ENCODE measurements around the gene RAB27B.
"Not testable (repeated sequence)": the region's sequence is repeated elsewhere in the genome, so short reads cannot be mapped to it uniquely, and the experiment has no call there.

The RAB27B gene, protein sequence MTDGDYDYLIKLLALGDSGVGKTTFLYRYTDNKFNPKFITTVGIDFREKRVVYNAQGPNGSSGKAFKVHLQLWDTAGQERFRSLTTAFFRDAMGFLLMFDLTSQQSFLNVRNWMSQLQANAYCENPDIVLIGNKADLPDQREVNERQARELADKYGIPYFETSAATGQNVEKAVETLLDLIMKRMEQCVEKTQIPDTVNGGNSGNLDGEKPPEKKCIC

DNA sequence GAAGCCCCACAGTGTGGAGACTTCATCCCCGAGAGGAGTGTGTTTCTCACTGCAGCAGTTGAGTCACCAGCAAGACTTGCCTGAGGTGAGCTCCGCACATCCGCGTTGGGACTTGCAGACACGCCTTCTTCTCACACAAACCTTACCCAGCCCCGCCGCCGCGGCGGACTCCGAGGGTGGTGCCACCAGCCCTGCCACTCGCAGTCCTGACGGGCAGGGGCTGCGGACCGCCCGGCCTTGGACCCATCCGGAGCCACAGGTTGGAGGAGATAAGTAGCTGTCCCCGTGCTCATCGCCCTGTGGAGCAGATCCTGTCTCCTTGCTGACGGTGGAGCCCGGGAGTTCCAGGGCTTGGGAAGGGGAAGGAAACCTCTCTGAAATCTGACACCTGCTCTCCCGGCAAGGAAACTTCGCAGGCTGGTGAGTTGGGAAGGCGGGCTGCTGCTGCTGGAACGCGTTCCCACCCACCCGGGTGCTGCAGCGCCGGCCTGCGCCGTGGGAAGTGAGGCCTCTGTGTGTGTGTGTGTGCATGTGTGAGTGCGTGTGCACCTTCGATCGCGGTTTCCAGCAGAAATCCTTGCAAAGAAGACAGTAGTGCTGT lies at the start of gene RAB27B:
RAB27B (plus strand) TSS at position 197 of the 601 bp plus-strand sequence. CDS start 49,109 bp downstream, outside the sequence.
- peak; percentile 33 to 63 (median 56) for DNase-seq (ENCODE audit: low read depth in 3 of 3)

DNA sequence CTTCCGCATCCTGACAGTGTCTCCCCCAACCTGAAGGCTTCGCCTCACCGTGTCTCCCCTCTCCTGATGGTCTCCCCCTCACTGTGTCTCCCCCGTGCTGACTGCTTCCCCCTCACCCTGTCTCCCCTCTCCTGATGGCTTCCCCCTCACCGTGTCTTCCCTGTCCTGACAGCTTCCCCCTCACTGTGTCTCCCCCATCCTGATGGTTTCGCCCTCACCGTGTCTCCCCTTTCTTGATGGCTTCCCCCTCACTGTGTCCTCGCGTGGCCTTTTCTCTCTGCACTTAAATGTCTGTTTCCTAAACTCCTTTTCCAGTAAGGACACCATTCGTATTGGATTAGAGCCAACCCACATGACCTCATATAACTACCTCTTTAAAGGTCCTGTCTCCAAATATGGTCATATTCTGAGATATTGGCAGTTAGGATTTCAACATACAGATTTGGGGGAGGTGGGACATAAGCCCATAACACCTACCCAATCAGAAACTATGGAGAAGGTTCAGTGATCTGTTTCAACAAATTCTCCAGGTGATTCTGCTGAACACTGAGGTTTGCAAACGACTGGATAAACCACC lies 47.9 kb upstream of the RAB27B start:
- DNase-seq (ENCODE audit: low read depth in 3 of 3): no peak

GRCh38 chr18:54780970-54781369 lies 47.3 kb upstream of the RAB27B start:
- no peak for DNase-seq (ENCODE audit: low read depth in 3 of 3)

DNA sequence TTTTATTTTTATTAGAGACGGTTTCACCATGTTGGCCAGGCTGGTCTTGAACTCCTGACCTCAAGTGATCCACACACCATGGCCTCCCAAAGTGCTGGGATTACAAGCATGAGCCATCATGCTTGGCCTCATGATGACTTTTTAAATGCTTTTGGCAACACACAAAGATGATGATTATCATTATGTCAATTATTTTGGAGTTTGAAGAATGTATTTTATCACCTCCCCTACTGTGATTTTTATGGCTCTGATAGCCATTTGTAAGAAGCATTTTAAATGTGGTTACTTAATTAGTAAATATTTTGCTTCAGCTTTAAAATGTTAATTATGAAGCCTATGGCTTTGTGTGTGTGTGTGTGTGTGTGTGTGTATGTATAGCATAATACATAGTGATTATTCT lies 45.1 kb upstream of the RAB27B start:
- DNase-seq (ENCODE audit: low read depth in 3 of 3): no peak

GRCh38 chr18:54786206-54786605 lies 42.1 kb upstream of the RAB27B start:
- no peak for DNase-seq (ENCODE audit: low read depth in 3 of 3)

GRCh38 chr18:54787121-54787520 lies 41.2 kb upstream of the RAB27B start:
- no peak for DNase-seq (ENCODE audit: low read depth in 3 of 3)

DNA sequence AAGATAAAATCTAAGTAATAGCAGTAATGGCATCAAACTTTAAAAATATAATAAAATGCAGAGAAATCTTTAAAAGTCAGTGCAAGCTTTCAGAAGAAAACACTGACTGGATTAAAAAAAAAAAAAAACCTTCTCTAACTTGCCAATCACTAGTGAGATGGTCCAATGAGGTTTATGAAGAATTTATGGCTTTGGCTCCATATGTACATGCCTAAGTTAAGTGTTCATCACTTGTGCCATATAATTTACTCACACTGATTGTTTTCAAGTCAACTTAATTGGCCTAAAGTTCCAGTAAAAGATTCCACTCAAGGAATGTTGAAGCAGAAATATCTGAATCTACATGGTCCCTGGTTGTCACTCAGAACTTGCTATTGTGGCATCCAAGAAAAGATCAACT lies 40.7 kb upstream of the RAB27B start:
- DNase-seq (ENCODE audit: low read depth in 3 of 3): no peak

DNA sequence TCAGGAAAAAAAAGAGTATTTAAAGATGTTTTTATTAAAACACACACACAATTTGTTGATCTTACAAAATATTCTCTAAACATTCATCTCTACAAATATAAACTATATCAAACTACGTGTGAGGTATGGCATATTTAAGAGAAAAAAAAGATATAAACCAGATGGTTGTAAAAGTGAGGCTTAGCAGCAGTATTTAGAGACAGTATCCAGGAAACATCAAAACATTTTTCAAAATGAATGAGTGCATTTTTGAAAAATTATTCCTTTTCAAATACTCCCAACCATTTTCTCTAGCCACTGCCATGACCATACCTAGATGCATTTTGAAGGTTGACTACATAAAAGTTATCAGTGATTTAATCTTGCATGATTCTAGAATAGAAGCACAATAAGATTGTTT lies 38.2 kb upstream of the RAB27B start:
- no peak for DNase-seq (ENCODE audit: low read depth in 3 of 3)

GRCh38 chr18:54791657-54792056 lies 36.6 kb upstream of the RAB27B start:
- no peak for DNase-seq (ENCODE audit: low read depth in 3 of 3)

DNA sequence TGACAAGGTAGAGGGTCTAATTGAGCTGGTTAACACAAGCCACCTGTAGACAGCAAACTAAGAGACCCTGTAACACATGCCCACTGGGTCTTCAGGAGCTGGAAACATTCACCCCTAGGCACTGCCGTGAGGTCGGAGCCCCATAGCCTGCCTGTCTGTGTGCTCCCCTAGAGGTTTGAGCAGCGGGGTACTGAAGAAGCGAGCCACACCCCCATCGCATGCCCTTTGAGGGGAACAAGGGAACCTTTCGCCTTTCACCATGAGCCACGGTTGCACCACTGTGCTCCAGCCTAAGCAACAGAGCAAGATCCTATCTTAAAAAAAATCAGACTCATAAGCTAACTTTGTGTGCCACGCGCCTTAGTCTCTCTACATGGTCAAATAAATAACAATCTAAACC lies 36.2 kb upstream of the RAB27B start:
- no peak for DNase-seq (ENCODE audit: low read depth in 3 of 3)

GRCh38 chr18:54794823-54795222 lies 33.5 kb upstream of the RAB27B start:
- DNase-seq (ENCODE audit: low read depth in 3 of 3): no peak

GRCh38 chr18:54798186-54798585 lies 30.1 kb upstream of the RAB27B start:
- DNase-seq (ENCODE audit: low read depth in 3 of 3): no peak

- DNase-seq (ENCODE audit: low read depth in 3 of 3): no peak
Observed at GRCh38 chr18:54801374-54801773, 26.9 kb upstream of the RAB27B start.

DNA sequence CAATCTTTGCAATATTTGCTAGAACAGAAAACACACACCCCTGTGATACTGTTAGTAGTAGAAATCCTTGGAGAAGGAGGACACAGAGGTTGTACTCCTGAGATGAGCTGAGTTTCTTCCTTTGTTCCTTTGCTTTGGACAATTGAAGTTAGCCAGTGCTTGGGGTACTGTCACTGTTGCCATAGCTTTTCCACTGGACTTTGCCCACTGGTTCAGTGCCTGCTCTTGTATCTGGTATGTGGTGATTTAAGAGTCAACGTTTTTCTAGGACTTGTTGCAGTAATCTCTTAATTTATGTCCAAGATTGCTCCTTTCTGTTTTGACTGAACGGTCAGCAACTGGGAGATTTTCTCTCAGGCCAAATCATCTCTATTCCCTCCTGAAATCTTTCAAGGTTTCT lies 26.1 kb upstream of the RAB27B start:
- DNase-seq (ENCODE audit: low read depth in 3 of 3): no peak

DNA sequence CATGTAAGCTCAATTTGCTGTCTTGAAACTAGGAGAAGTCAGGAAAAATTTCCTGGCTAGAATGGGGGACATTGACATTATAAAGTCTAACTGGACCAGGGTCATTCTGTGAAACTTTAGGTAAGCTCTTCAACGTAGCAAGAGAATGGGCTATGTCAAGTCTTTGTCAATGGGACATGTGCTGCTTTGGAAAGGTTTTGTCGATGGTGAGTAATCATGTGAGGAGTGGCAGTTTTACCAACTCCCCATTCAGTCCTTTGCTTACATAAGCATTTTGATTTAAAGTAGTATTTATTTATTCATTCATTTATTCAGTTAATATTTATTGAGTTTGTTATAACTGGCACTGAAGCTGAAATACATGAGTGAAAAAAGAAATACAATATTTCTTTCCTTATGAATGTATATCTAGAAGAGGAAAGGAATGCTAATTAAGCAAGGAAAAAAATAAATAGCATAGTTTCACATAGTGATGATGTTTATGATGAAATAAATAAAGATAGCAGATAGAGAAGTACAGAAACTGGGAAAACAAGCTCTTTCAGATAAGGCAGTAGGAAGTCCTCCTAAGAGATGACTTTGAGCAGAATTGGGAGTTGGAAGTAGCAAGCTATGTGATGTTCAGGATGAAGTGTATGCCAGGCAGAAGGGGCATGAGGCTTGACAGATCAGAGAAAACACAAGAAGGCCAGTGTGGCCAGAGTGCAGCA lies 25.4 kb upstream of the RAB27B start:
- DNase-seq (ENCODE audit: low read depth in 3 of 3): no peak

DNA sequence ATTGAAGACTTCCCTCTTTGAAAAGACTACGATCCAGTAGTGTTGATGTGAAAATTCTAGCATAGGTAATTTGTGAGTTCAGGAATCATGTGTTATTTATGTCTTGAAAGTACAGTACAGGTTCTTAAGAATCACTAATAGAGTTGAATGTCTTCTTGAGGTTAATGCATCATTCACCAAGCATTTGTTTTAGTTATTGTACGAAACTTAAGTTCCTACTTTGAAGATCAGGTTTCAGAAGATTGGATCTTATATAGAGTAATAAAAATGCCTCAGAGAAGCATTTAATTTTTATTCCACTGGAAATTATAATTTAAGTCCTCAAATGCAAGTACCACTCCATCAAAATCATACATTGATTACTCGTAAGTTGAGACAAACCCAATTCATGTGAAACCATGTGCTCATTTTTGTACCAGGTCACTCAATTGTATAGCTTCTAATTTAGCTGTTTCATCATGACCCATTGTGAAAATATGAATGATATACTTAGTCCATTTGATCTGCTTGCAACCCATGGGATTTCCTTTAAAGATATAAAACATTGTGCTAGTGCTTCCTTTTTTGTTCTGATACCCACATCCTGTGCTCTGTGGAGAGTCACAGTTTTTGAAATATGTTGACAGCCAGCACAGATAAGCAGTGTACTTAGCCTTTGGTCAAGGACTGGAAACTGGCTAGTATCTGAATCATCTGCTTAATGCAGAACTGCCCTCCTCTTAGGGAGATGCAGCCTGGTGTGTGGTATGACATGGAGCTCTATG lies 22.5 kb upstream of the RAB27B start:
- DNase-seq (ENCODE audit: low read depth in 3 of 3): no peak

DNA sequence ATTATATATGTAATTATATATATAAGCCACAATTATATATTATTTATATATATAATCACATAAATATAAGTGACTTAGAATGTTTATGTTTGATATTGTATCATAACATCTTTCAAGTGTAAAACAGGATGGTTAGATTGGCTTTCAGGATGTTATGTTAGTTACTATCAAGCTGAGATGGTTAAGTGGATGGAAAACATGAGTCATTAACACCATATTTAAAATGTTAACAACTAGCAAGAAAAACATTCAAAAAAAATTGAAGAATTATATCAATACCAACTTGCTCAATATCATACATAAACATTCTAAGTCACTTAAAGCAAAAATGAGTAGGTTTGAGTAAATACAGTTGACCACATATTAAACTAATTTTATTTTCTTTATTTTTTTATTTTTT lies 21.8 kb upstream of the RAB27B start:
- DNase-seq (ENCODE audit: low read depth in 3 of 3): no peak

DNA sequence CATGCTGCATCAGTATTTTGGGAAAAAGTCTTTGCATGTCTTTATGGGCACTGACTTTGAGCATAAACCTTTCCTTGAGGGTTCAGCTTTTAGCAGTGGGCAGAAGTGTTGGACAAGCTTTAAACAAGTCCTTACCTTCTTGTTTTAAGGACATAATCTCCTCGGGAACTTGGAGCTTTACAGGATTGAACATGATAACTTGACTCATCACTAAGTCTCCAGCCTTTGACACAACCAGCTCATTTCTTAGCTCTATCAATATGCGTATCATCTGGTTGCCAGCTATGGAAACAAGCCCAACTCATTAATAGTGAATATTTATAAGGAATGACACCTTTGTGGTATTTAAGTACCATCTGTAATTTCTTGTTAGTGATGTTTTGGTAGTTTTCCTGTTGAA lies 21.0 kb upstream of the RAB27B start:
- no peak for DNase-seq (ENCODE audit: low read depth in 3 of 3)

DNA sequence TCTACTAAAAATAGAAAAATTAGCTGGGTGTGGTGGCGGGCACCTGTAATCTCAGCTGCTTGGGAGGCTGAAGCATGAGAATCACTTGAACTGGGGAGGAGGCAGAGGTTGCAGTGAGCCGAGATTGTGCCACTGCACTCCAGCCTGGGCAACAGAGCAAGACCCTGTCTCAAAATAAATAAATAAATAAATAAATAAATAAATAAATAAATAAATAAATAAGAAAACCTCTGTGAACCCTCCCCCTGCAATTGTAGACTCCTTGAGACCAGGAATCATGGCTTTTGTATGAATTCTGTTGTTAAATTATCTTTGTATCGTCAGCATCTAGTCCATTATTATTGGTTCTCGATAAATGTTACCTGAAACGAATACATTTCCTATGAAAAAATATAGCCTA lies 17.6 kb upstream of the RAB27B start:
- DNase-seq (ENCODE audit: low read depth in 3 of 3): not testable (repeated sequence)

DNA sequence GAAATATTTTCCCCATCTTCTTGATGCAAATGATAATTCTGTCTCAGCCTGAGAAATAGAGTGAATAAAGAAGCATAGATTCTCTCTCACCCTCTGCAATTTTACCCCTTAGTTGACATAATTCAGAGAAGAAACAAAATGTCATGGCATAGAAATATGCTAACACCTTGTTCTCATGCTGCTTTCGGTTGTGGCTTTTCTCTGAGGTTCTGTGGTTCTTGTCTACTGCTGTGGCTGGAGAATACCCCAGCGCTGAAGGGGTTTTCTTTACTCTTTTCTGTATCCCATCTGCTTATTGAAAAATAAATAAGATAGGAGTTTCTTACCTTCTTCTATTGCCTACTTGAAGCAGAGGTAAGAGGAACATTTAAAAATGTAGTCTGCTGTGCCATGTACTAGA lies 15.4 kb upstream of the RAB27B start:
- no peak for DNase-seq (ENCODE audit: low read depth in 3 of 3)

DNA sequence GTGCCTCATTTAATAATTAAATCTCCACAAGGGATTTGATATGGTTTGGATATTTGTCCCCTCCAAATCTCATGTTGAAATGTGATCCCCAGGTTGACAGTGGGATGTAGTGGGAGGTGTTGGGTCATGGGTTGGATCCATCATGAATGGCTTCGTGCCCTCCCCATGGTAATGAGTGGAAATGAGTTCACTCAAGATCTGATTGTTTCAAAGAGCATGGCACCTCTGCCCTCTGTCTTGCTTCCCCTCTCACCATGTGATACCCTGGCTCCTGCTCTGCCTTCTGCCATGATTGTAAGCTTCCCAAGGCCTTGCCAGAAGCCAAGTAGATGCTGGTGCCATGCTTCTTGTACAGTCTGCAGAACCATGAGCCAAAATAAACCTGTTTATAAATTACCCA lies 15.0 kb upstream of the RAB27B start:
- no peak for DNase-seq (ENCODE audit: low read depth in 3 of 3)

GRCh38 chr18:54813977-54814565 lies 14.2 kb upstream of the RAB27B start:
- no peak for DNase-seq (ENCODE audit: low read depth in 3 of 3)

Measured in stimulated activated CD4-positive, alpha-beta T cell treated with anti-CD3 and anti-CD28 coated beads, TNF-alpha, amount 100 ng/mL, for 48 hours (primary cell).